GM12865 (cell line): ENCODE results near the gene TMEM114.

ENCODE experiments used
- DNase-seq: peaks from one replicate; pipeline ENCODE4 v3.0.0; 2010; ENCODE audit warnings: low read depth
- H3K4me3 ChIP-seq: 2 replicates; pipeline ENCODE4 v1.5.1; 2011; ENCODE audit warnings: mild to moderate bottlenecking, low read depth, low read length, control low read depth
- TF ChIP-seq, protein P1 (sequence below): IDR thresholded peaks from 2 replicates; pipeline ENCODE4 v1.5.1; 2011; ENCODE audit warnings: low read length, control low read depth, low read depth, inconsistent platforms; ENCODE audit not compliant: insufficient read depth; ENCODE audit errors: missing control alignments

The TMEM114 gene

GRCh38 chr16:8537691-8538342 lies 52.5 kb downstream of the TMEM114 start:
- no peak overlapping the region for H3K4me3 ChIP-seq
- no peak for DNase-seq
- TF ChIP-seq, protein P1, sequence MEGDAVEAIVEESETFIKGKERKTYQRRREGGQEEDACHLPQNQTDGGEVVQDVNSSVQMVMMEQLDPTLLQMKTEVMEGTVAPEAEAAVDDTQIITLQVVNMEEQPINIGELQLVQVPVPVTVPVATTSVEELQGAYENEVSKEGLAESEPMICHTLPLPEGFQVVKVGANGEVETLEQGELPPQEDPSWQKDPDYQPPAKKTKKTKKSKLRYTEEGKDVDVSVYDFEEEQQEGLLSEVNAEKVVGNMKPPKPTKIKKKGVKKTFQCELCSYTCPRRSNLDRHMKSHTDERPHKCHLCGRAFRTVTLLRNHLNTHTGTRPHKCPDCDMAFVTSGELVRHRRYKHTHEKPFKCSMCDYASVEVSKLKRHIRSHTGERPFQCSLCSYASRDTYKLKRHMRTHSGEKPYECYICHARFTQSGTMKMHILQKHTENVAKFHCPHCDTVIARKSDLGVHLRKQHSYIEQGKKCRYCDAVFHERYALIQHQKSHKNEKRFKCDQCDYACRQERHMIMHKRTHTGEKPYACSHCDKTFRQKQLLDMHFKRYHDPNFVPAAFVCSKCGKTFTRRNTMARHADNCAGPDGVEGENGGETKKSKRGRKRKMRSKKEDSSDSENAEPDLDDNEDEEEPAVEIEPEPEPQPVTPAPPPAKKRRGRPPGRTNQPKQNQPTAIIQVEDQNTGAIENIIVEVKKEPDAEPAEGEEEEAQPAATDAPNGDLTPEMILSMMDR, result no peak

- DNase-seq, result no peak
- TF ChIP-seq, protein P1, result no peak
- no peak overlapping the region for H3K4me3 ChIP-seq
Measured at GRCh38 chr16:8533509-8533908, 56.8 kb downstream of the TMEM114 start.

DNA sequence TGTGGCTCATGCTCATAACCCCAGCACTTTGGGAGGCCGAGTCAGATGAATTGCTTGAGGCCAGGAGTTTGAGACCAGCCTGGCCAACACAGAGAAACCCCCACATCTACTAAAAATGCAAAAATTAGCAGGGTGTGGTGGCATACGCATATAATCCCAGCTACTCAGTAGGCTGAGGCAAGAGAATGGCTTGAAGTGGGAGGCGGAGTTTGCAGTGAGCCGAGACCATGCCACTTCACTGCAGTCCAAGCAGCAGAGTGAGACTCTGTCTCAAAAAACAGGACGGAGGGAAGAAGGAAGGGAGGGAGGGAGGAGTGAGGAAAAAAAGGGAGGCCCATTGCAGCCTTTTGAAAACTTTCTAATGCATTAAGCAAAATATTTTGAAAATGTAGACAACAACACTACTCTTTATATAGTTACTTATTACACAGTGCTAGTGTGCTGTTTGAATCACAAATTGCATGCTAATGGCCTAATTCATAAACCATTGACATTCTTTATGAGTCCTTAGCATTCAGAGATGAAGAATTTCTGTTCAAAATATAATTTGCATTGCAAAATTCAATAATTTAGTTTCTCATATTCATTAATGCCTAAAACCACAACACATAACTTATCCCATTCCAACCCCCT lies 59.4 kb downstream of the TMEM114 start:
- no peak overlapping the region for H3K4me3 ChIP-seq
- TF ChIP-seq, protein P1, result no peak
- DNase-seq, result no peak

DNA sequence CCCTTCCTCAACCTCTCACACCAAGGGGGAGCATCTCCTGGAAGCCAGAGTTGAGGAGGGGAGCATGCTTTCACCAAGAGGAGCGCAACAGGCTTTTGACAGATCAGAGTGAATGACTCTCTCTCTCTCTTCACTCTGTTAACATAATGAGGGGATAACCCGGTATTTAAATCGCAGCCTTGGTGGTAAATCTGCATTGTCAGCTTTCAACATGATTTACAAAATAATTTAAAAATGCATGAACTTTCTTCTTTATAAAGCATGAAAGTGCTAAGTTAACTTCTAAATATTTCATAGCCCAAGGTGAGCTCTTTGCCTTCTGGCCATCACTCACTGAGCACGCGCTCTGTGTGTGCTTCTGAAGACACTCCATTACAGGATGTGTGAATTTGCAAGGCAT lies 61.8 kb downstream of the TMEM114 start:
- TF ChIP-seq, protein P1, result no peak
- no peak for DNase-seq
- H3K4me3 ChIP-seq, result no peak overlapping the region

DNA sequence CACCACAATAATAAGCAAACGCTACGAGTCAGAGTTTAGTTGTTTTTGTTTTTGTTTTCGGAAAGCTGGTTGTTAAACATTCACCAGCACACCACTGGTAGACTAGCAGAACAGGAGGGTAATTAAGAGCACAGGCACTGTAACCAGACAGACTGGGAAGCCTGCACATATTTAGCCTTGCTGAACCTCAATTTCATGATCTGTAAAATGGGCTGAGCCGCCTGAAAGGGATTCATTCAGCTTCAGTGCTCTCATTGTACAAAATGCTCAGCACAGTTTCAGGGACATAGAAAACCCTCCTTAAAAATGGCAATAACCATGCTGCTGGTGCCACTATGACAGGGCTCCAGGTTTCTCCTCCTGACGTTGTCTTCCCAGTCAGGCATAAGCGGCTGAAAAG lies 66.4 kb downstream of the TMEM114 start:
- TF ChIP-seq, protein P1, result no peak
- no peak overlapping the region for H3K4me3 ChIP-seq
- DNase-seq, result no peak

- H3K4me3 ChIP-seq, result no peak overlapping the region
- TF ChIP-seq, protein P1, result no peak
- DNase-seq, result no peak
Measured at GRCh38 chr16:8522757-8523156, 67.6 kb downstream of the TMEM114 start.

DNA sequence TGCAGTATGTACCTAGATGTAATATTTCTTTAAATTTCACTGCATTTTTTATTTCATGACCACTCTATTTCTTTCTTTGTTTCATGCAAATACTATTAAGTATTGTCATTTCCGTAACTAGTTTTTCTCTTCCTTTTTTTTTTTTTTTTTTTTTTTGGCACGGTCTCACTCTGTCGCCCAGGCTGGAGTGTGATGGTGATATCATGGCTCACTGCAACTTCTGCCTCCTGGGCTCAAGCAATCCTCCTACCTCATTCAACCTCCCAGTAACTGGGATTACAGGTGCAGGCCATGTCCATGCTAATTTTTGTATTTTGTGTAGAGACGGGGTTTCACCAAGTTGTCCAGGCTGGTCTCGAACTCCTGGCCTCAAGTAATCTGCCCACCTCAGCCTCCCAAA lies 70.7 kb downstream of the TMEM114 start:
- DNase-seq, result no peak
- H3K4me3 ChIP-seq, result no peak overlapping the region
- TF ChIP-seq, protein P1, result no peak
